ENCODE results near the gene SRI.

The SRI gene

DNA sequence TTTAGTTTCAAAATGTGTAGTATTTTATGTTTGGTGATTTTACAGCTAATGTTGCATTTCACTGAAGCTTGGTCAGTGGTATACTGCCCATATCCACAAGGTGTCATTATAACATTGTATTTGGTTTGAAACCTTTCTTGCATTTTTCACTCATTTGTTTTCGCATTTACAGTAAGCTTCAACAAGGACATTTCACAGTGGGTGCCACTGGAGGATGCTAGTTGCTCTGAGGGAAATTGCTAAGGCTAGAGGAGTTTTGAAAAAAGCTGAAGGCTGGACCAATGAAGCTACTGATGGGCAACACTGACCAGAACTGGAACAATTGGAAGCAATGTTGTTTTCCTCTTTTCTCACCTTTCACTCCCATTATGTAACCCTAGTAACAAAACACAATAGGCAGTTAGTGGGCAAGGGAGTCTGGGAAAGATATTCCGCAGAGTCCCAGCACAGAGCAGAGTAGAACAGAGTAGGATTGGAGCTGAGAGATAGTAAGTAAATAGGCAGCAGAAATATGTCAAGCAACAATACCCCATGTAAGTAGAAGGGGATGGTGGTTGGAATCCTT lies 23.6 kb upstream of the SRI start:
- Mint-ChIP-seq H3K9me3 (no peaks in the 10 kb centered on the region), H3K4me3 (no peak overlapping the region), H3K36me3 (ENCODE audit: low read depth) (no peaks in the 10 kb centered on the region), H3K27ac (no peak overlapping the region), H3K4me1 (ENCODE audit: low read depth) (no peaks in the 10 kb centered on the region), H3K27me3 (ENCODE audit: low read depth) (peaks cover 4% of the 10 kb centered on the region)

- no peaks in the 10 kb centered on the region for H3K9me3 Mint-ChIP-seq
- H3K4me3 Mint-ChIP-seq, result no peak overlapping the region
- no peaks in the 10 kb centered on the region for H3K36me3 Mint-ChIP-seq (ENCODE audit: low read depth)
- no peak overlapping the region for H3K27ac Mint-ChIP-seq
- H3K27me3 Mint-ChIP-seq (ENCODE audit: low read depth), result peaks cover 15% of the 10 kb centered on the region
- no peaks in the 10 kb centered on the region for H3K4me1 Mint-ChIP-seq (ENCODE audit: low read depth)
These were observed 20.0 kb upstream of the SRI start for GRCh38 chr7:88239852-88240251.

- Mint-ChIP-seq H3K4me3 (no peak overlapping the region), H3K27ac (no peak overlapping the region), H3K9me3 (peaks cover 1% of the 10 kb centered on the region), H3K27me3 (ENCODE audit: low read depth) (peaks cover 23% of the 10 kb centered on the region), H3K4me1 (ENCODE audit: low read depth) (no peaks in the 10 kb centered on the region), H3K36me3 (ENCODE audit: low read depth) (no peaks in the 10 kb centered on the region)
These were observed 14.0 kb upstream of the SRI start for GRCh38 chr7:88233828-88234227.

DNA sequence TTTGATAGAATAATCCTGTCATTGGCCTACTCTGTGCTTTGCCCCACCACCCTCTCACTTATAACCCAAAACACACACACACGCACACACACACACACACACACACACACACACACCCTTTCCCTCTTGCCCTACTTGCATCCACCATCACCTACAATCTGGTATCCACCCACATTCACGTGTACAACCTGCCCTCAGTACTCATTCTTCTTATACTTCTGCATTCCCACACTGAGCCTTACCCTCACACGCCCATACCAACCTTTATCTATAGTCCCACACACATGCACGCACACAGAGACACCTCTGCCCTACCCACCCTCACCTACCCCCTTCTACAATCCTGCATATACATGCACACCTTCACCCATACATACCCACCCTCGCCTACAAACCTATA lies 10.8 kb upstream of the SRI start:
- Mint-ChIP-seq H3K36me3 (ENCODE audit: low read depth) (no peaks in the 10 kb centered on the region), H3K27ac (no peak overlapping the region), H3K4me3 (no peak overlapping the region), H3K27me3 (ENCODE audit: low read depth) (peaks cover 32% of the 10 kb centered on the region), H3K9me3 (peaks cover 8% of the 10 kb centered on the region), H3K4me1 (ENCODE audit: low read depth) (no peaks in the 10 kb centered on the region)

GRCh38 chr7:88229302-88229995 lies 9.6 kb upstream of the SRI start:
- Mint-ChIP-seq H3K27ac (no peak overlapping the region), H3K9me3 (peaks cover 8% of the 10 kb centered on the region), H3K4me3 (no peak overlapping the region), H3K4me1 (ENCODE audit: low read depth) (no peaks in the 10 kb centered on the region), H3K27me3 (ENCODE audit: low read depth) (peaks cover 26% of the 10 kb centered on the region), H3K36me3 (ENCODE audit: low read depth) (no peaks in the 10 kb centered on the region)

DNA sequence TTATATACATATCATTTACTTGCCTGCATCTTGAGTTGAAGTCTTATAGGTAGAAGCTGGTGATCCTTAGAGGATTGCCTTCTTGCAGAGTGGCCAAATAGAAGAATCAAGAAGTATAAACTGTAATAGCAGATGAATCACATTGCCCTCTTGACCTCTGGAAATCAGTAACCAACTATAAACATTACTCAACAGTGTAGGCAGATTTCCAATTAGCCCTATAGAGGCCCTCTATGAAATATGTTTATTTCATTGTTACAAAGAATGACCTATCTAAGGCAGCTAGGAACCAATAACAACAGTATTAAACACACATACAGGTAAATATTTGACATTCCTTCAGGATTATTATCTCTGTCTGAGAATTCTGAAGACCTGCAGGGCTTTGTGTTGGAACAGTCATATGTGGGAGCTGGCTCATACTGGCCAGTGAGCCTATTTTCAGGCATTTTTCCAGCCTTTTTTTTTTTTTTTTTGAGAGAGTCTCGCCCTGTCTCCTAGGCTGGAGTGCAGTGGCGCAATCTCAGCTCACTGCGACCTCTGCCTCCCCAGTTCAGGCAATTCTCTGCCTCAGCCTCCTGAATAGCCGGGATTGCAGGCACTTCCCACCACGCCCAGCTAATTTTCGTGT lies 7.2 kb upstream of the SRI start:
- Mint-ChIP-seq H3K36me3 (ENCODE audit: low read depth) (no peaks in the 10 kb centered on the region), H3K27ac (no peak overlapping the region)

DNA sequence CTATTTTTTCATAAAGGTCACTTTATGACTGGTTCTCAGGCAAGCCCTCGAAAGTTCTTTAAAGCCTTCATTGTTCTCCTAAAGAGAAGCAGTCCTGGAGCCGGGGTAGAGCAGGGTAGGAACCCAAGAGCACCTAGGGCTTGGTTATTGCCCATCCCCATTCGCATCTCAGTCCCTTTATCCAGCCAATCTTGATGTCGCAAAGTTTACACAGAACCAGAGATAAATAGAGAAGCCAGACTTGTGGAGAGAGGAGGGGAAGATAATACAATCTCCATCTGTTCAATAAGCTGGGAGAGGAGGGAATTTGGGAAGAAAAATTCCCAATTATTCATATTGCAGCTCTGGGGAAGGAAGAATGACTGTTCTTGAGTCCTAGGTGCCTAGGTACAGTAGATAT lies 6.4 kb upstream of the SRI start:
- Mint-ChIP-seq H3K36me3 (ENCODE audit: low read depth) (no peaks in the 10 kb centered on the region), H3K9me3 (peaks cover 8% of the 10 kb centered on the region)

More for the DNA sequence above, 7.2 kb upstream of the SRI start:
- H3K4me3 Mint-ChIP-seq, result no peak overlapping the region
- H3K9me3 Mint-ChIP-seq, result peaks cover 8% of the 10 kb centered on the region
- peaks cover 26% of the 10 kb centered on the region for H3K27me3 Mint-ChIP-seq (ENCODE audit: low read depth)
- no peaks in the 10 kb centered on the region for H3K4me1 Mint-ChIP-seq (ENCODE audit: low read depth)

GRCh38 chr7:88224601-88225275 lies 4.9 kb upstream of the SRI start:
- no peak overlapping the region for H3K27ac Mint-ChIP-seq
- no peaks in the 10 kb centered on the region for H3K36me3 Mint-ChIP-seq (ENCODE audit: low read depth)
- H3K27me3 Mint-ChIP-seq (ENCODE audit: low read depth), result peaks cover 20% of the 10 kb centered on the region

More for the DNA sequence above, 6.4 kb upstream of the SRI start:
- no peak overlapping the region for H3K27ac Mint-ChIP-seq
- H3K4me3 Mint-ChIP-seq, result no peak overlapping the region
- H3K27me3 Mint-ChIP-seq (ENCODE audit: low read depth), result peaks cover 26% of the 10 kb centered on the region
- H3K4me1 Mint-ChIP-seq (ENCODE audit: low read depth), result peaks cover under 1% of the 10 kb centered on the region

DNA sequence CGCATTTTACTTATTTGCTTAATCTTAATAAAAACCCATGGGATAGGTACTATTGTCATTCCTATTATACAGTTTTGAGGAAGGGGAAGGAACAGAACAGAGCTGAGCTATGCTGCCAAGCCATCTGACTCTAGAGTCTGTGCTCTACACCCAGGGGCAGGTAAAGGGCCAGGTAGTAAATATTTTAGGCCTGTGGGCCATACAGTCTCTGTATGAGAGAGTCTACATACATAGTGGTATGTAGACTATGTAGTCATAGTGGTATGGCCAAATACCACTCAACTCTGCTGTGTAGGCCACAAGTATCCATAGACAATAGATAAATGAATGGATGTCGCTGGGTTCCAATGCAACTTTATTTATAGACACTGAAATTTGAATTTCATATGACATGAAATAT lies 3.4 kb upstream of the SRI start:
- H3K36me3 Mint-ChIP-seq (ENCODE audit: low read depth), result no peaks in the 10 kb centered on the region
- H3K9me3 Mint-ChIP-seq, result peaks cover under 1% of the 10 kb centered on the region
- H3K27ac Mint-ChIP-seq, result no peak overlapping the region
- H3K4me3 Mint-ChIP-seq, result no peak overlapping the region
- peaks cover 13% of the 10 kb centered on the region for H3K27me3 Mint-ChIP-seq (ENCODE audit: low read depth)
- peaks cover 5% of the 10 kb centered on the region for H3K4me1 Mint-ChIP-seq (ENCODE audit: low read depth)

More at GRCh38 chr7:88224601-88225275, 4.9 kb upstream of the SRI start:
- peaks cover 5% of the 10 kb centered on the region for H3K4me1 Mint-ChIP-seq (ENCODE audit: low read depth)
- H3K9me3 Mint-ChIP-seq, result peaks cover 8% of the 10 kb centered on the region
- no peak overlapping the region for H3K4me3 Mint-ChIP-seq

GRCh38 chr7:88218836-88219605 lies 817 bp downstream of the SRI start:
- Mint-ChIP-seq H3K36me3 (ENCODE audit: low read depth) (peaks cover 13% of the 10 kb centered on the region), H3K27ac (peak overlapping the region; percentile 91), H3K27me3 (ENCODE audit: low read depth) (no peaks in the 10 kb centered on the region), H3K4me1 (ENCODE audit: low read depth) (peaks cover 25% of the 10 kb centered on the region), H3K9me3 (no peaks in the 10 kb centered on the region), H3K4me3 (peak overlapping the region; percentile 92)

DNA sequence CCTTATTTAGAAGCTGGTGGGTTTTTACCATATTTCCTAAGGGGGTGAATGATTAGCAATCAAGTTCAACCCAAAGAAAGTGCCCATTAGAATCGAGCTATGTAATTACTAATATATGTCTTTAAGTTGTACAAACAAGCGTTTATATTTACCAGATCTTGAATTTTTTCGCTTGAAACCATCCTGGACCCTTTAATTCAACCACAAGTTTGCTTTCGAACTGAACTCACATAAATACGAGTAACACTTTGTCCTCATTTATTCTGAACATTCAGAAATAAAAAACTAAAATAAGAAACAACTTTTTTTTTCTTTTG lies 1.5 kb downstream of the SRI start:
- peak overlapping the region; percentile 91 for H3K27ac Mint-ChIP-seq
- peaks cover 27% of the 10 kb centered on the region for H3K4me1 Mint-ChIP-seq (ENCODE audit: low read depth)
- H3K27me3 Mint-ChIP-seq (ENCODE audit: low read depth), result no peaks in the 10 kb centered on the region
- H3K9me3 Mint-ChIP-seq, result no peaks in the 10 kb centered on the region
- peak overlapping the region; percentile 92 for H3K4me3 Mint-ChIP-seq
- H3K36me3 Mint-ChIP-seq (ENCODE audit: low read depth), result peaks cover 17% of the 10 kb centered on the region

DNA sequence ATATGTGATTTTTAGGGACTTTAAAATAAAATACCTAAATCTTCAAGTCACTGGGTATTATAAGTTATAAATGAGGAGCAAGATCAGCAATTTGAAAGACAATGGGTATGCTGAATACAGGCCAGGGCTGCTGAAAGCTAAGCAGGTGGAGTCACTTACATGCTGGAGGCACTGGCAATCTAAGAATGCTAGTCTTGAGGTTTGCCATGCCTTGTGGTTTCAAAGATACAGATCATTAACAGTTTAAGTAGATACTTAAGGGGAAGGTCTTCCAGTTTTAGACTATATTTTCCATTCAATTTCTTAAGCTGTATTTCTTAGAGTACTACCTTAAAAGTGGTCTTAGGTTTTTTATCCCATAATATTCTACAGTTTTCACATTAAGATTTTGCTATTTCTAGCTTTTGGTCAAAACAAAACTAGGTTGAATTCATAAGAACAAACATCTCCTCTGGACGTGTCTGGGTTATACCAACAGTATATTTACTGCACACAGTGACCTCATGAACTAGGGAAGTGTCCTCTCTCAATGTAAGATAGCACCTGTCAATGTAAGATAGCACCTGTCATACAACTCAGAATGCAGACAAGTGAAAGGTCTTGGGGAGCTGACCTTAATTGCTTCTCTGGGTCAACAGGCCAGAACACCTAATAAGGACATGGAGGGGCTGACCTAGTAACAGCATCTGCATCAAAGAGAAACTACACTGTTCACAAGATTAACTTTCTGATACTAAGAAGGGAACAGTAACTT lies 2.0 kb downstream of the SRI start:
- Mint-ChIP-seq H3K36me3 (ENCODE audit: low read depth) (peaks cover 22% of the 10 kb centered on the region), H3K4me3 (peak overlapping the region; percentile 92), H3K9me3 (no peaks in the 10 kb centered on the region), H3K27ac (peak overlapping the region; percentile 91), H3K27me3 (ENCODE audit: low read depth) (no peaks in the 10 kb centered on the region), H3K4me1 (ENCODE audit: low read depth) (peaks cover 29% of the 10 kb centered on the region)

GRCh38 chr7:88216276-88216675 lies 3.6 kb downstream of the SRI start:
- peaks cover 29% of the 10 kb centered on the region for H3K4me1 Mint-ChIP-seq (ENCODE audit: low read depth)
- no peaks in the 10 kb centered on the region for H3K27me3 Mint-ChIP-seq (ENCODE audit: low read depth)
- H3K27ac Mint-ChIP-seq, result no peak overlapping the region
- H3K36me3 Mint-ChIP-seq (ENCODE audit: low read depth), result peaks cover 22% of the 10 kb centered on the region
- H3K4me3 Mint-ChIP-seq, result no peak overlapping the region
- no peaks in the 10 kb centered on the region for H3K9me3 Mint-ChIP-seq

DNA sequence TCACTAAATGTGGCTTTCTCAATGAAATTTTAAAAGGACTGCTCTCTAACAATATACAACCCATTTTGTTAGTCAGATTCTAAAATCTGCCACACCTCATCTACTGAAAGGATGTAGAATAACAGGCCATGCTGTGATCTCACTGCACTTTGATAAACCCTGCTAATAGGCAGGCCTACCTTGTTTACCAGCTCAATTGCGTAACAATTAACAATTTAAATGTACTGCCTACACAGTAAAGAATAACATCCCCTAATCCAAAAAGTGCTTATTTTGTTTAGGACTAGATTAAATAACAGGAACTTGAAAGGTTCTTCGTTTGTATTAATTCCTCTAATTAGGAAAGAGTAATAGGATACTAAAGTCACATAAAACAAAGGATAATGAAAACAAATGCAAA lies 4.5 kb downstream of the SRI start:
- no peak overlapping the region for H3K4me3 Mint-ChIP-seq
- H3K4me1 Mint-ChIP-seq (ENCODE audit: low read depth), result peaks cover 24% of the 10 kb centered on the region
- H3K9me3 Mint-ChIP-seq, result no peaks in the 10 kb centered on the region
- peaks cover 22% of the 10 kb centered on the region for H3K36me3 Mint-ChIP-seq (ENCODE audit: low read depth)
- no peaks in the 10 kb centered on the region for H3K27me3 Mint-ChIP-seq (ENCODE audit: low read depth)
- H3K27ac Mint-ChIP-seq, result no peak overlapping the region

All from T-helper 1 cell treated with Interleukin-12 subunit alpha and Interleukin-12 subunit beta and Interleukin-4 antibody, amounts not matched to agents 30 μg/mL and 1 μg/mL, for 36 hours (primary cell).